GM18511 (cell line): ENCODE data around the gene LRRC8B.

Source experiments
- ATAC-seq: cut with Tn5 transposase; IDR thresholded peaks from one replicate; pipeline ENCODE4 v1.9.1; 2021; ENCODE audit warnings: mild to moderate bottlenecking, moderate library complexity; ENCODE audit not compliant: unreplicated experiment

Gene LRRC8B

GRCh38 chr1:89605692-89606091 is 81.1 kb downstream of the LRRC8B start:
- ATAC-seq: no peak

GRCh38 chr1:89606227-89606980 is 81.8 kb downstream of the LRRC8B start:
- ATAC-seq: no peak

GRCh38 chr1:89607156-89607555 is 82.5 kb downstream of the LRRC8B start:
- ATAC-seq: no peak

GRCh38 chr1:89607586-89608318 is 83.1 kb downstream of the LRRC8B start:
- no peak for ATAC-seq

- ATAC-seq: no peak
These were observed 83.8 kb downstream of the LRRC8B start for GRCh38 chr1:89608319-89608983.

GRCh38 chr1:89608984-89609725 is 84.5 kb downstream of the LRRC8B start:
- no peak for ATAC-seq

GRCh38 chr1:89609781-89610456 is 85.3 kb downstream of the LRRC8B start:
- ATAC-seq: no peak

- ATAC-seq: no peak
These were observed 85.9 kb downstream of the LRRC8B start for GRCh38 chr1:89610457-89611011.

- peak; percentile 93 for ATAC-seq
These were observed 87.1 kb downstream of the LRRC8B start for GRCh38 chr1:89611721-89612120.

- ATAC-seq: no peak
These were observed 89.3 kb downstream of the LRRC8B start for GRCh38 chr1:89613928-89614327.

GRCh38 chr1:89615676-89616598 is 91.3 kb downstream of the LRRC8B start:
- no peak for ATAC-seq

GRCh38 chr1:89616844-89617627 is 92.4 kb downstream of the LRRC8B start:
- ATAC-seq: no peak

- no peak for ATAC-seq
These were observed 96.0 kb downstream of the LRRC8B start for GRCh38 chr1:89620664-89621063.

- ATAC-seq: no peak
These were observed 98.3 kb downstream of the LRRC8B start for GRCh38 chr1:89622895-89623294.

GRCh38 chr1:89624314-89624713 is 99.7 kb downstream of the LRRC8B start:
- ATAC-seq: no peak

- no peak for ATAC-seq
These were observed 100.2 kb downstream of the LRRC8B start for GRCh38 chr1:89624715-89625323.

- ATAC-seq: no peak
These were observed 103.0 kb downstream of the LRRC8B start for GRCh38 chr1:89627596-89627962.

GRCh38 chr1:89629146-89629545 is 104.5 kb downstream of the LRRC8B start:
- ATAC-seq: no peak
